Measurements from ENCODE around the gene SMIM30. TPM values are rescaled to one million over a fixed set of nuclear protein-coding genes. Genes with fewer than 3 reads are reported as not detected.

The SMIM30 gene
- total and polyA plus RNA-seq, 2 of the 4 experiments (the other 2 are of a cell fraction), result 31.6 to 47.7 TPM

GRCh38 chr7:113109718-113110117, 8.6 kb downstream of the SMIM30 start:
- no peaks in the 10 kb centered on the region; a peak in 1 of 4 replicates for H3K79me1 ChIP-seq (ENCODE audit: low read depth in 1 of 2, low read length in 2 of 2)
- H2AK9ac ChIP-seq (replicated peaks; ENCODE audit: low read depth, low read length, poor library complexity), result no peak overlapping the region
- no peak overlapping the region for H4K91ac ChIP-seq (ENCODE audit: insufficient read depth, low read depth, low read length)
- TF ChIP-seq MAZ (IDR thresholded peaks at IDR 0.05; ENCODE audit: borderline replicate concordance, low read depth, low read length), result no peak
- TF ChIP-seq CHD1 (IDR thresholded peaks at IDR 0.05; ENCODE audit: low read depth, low read length), result no peak
- TF ChIP-seq, protein P1, sequence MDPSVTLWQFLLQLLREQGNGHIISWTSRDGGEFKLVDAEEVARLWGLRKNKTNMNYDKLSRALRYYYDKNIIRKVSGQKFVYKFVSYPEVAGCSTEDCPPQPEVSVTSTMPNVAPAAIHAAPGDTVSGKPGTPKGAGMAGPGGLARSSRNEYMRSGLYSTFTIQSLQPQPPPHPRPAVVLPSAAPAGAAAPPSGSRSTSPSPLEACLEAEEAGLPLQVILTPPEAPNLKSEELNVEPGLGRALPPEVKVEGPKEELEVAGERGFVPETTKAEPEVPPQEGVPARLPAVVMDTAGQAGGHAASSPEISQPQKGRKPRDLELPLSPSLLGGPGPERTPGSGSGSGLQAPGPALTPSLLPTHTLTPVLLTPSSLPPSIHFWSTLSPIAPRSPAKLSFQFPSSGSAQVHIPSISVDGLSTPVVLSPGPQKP (IDR thresholded peaks at IDR 0.05; ENCODE audit: borderline replicate concordance, low read depth, low read length), result no peak
- TF ChIP-seq SMC3 (IDR thresholded peaks at IDR 0.05; ENCODE audit: low read depth, low read length), result no peak
- no peak for TF ChIP-seq BHLHE40 (IDR thresholded peaks at IDR 0.05; ENCODE audit: low read depth, low read length)
- H3K56ac ChIP-seq (ENCODE audit: extremely low read depth, insufficient read depth, low read length), result no peak overlapping the region
- POLR2A ChIA-PET (ENCODE audit: unreplicated experiment), result no interaction called here
- ATAC-seq (ENCODE audit: low read depth) (no peak), DNase-seq (no peak)
- H4K8ac ChIP-seq (ENCODE audit: low read depth in 2 of 2, low read length in 2 of 2), result no peak overlapping the region
- no peaks in the 10 kb centered on the region for H3K4me1 ChIP-seq (ENCODE audit: control insufficient read depth, insufficient read depth, low read length)
- intact Hi-C loops (cut with micrococcal nuclease) (no loop called here), in situ Hi-C loops (cut with MboI; ENCODE audit: low sequenced_read_pairs) (no loop called here), dilution Hi-C loops (cut with HindIII; ENCODE audit: low sequenced_read_pairs, unreplicated experiment) (no loop called here)
- H2AK5ac ChIP-seq (ENCODE audit: low read depth, low read length), result no peak overlapping the region
- BruUV-seq (replicated peaks), result no TSS peak
- no peak overlapping the region for H2BK15ac ChIP-seq (ENCODE audit: low read depth, low read length)
- H3K9me1 ChIP-seq (ENCODE audit: insufficient read depth, low read length), result peaks cover 3% of the 10 kb centered on the region; the same call in 1 of the 2 replicates
- no peak overlapping the region for H2BK20ac ChIP-seq (ENCODE audit: low read depth, low read length)
- H3K23ac ChIP-seq (ENCODE audit: low read depth, low read length), result no peak overlapping the region
- no peak overlapping the region for H3K4ac ChIP-seq (ENCODE audit: low read depth, low read length)
- H3K4me3 ChIP-seq (ENCODE audit: insufficient read depth, low read depth, low read length), result no peak overlapping the region
- H3K27ac ChIP-seq (ENCODE audit: insufficient read depth, low read length), result no peak overlapping the region
- H4K20me1 ChIP-seq (ENCODE audit: insufficient read depth, low read length), result no peaks in the 10 kb centered on the region
- H4K5ac ChIP-seq (ENCODE audit: low read depth, low read length), result no peak overlapping the region
- H2BK5ac ChIP-seq (ENCODE audit: low read depth, low read length, poor library complexity, severe bottlenecking), result no peak overlapping the region
- H3K18ac ChIP-seq (ENCODE audit: low read depth, low read length), result no peak overlapping the region
- no peak overlapping the region for H2AFZ ChIP-seq (replicated peaks; ENCODE audit: low read length, poor library complexity)
- CTCF ChIA-PET, result no interaction called here
- no peak overlapping the region for H3K4me2 ChIP-seq (ENCODE audit: low read depth, low read length)
- 100% methylated on average over 1 of the region's 1 CpG; no CpG with 5 or more reads in 1 of the 2 experiments for WGBS, 2 experiments (ENCODE audit: extremely low coverage in 2 of 2, insufficient read length in 1 of 2)
- H3K14ac ChIP-seq (replicated peaks; ENCODE audit: low read depth, low read length), result no peak overlapping the region
- no peak overlapping the region for H2BK120ac ChIP-seq (ENCODE audit: low read depth, low read length)
- no peak overlapping the region for H3K9ac ChIP-seq (ENCODE audit: low read depth, low read length)
- no peaks in the 10 kb centered on the region; the same call in none of the 2 replicates for H3K36me3 ChIP-seq (ENCODE audit: control insufficient read depth, insufficient read depth, low read length)
- no peaks in the 10 kb centered on the region for H3K27me3 ChIP-seq (ENCODE audit: control insufficient read depth, insufficient read depth, low read length)
- H3K9me3 ChIP-seq (ENCODE audit: control insufficient read depth, insufficient read depth, low read length), result no peaks in the 10 kb centered on the region
